AG09319 (cell line): ENCODE data around the gene HIBADH.

ENCODE experiments used
- DNase-seq: peaks from one replicate; pipeline ENCODE4 v3.0.0-alpha.2; 2010; ENCODE audit warnings: low read depth; ENCODE audit errors: extremely low read depth
- TF ChIP-seq, protein P1 (sequence below): IDR thresholded peaks from 2 replicates; pipeline ENCODE4 v1.5.1; 2011; ENCODE audit warnings: low read depth, mild to moderate bottlenecking, inconsistent platforms, low read length, moderate library complexity

Gene HIBADH

DNA sequence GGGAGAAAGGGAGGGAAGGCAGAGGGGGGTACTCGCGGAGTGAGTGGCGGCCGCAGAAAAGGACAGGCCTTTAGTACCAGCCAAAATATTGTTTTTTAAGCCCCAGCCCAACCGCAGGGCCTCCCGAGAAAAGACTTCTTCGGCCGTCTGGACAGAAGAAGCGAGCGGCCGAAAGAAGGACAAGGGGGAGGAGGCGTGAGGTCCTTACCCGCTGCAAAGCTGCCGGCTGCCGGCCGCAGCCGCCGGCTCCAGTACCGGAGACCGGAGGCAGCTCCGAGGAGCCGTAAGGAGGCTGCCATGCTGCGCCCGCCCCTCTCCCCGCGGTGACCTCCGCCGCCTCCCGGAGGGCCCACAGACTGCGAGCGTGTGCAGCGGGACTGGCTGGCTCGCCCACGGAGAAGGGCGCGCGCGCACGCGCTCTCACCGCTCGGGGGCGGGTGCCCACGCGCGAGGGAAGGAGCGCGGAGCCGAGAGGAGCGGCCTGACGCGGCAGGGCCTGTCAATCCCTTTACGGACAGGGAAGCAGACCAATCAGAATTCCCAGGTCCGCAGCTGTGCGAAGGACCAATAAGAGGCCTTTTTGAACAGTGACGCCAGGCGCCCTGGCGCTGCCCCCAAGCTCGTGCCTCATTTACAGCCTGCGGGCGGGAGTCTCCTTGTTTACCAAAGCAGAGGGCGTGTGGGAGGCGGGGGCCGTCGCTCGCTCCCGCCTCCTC is at the start of gene HIBADH:
TSS of gene HIBADH (minus strand) at position 394 of the 716 bp plus-strand sequence. CDS start at position 299, 95 bp downstream.
- peak; percentile 99 for DNase-seq
- TF ChIP-seq, protein P1, sequence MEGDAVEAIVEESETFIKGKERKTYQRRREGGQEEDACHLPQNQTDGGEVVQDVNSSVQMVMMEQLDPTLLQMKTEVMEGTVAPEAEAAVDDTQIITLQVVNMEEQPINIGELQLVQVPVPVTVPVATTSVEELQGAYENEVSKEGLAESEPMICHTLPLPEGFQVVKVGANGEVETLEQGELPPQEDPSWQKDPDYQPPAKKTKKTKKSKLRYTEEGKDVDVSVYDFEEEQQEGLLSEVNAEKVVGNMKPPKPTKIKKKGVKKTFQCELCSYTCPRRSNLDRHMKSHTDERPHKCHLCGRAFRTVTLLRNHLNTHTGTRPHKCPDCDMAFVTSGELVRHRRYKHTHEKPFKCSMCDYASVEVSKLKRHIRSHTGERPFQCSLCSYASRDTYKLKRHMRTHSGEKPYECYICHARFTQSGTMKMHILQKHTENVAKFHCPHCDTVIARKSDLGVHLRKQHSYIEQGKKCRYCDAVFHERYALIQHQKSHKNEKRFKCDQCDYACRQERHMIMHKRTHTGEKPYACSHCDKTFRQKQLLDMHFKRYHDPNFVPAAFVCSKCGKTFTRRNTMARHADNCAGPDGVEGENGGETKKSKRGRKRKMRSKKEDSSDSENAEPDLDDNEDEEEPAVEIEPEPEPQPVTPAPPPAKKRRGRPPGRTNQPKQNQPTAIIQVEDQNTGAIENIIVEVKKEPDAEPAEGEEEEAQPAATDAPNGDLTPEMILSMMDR: no peak

- TF ChIP-seq, protein P1: no peak
- no peak for DNase-seq
These were observed 49.5 kb upstream of the HIBADH start for GRCh38 chr7:27712217-27712616.

- TF ChIP-seq, protein P1: no peak
- peak; percentile 42 for DNase-seq
These were observed 46.7 kb upstream of the HIBADH start for GRCh38 chr7:27709137-27710075.

GRCh38 chr7:27708485-27708884 is 45.8 kb upstream of the HIBADH start:
- no peak for DNase-seq
- TF ChIP-seq, protein P1: no peak

DNA sequence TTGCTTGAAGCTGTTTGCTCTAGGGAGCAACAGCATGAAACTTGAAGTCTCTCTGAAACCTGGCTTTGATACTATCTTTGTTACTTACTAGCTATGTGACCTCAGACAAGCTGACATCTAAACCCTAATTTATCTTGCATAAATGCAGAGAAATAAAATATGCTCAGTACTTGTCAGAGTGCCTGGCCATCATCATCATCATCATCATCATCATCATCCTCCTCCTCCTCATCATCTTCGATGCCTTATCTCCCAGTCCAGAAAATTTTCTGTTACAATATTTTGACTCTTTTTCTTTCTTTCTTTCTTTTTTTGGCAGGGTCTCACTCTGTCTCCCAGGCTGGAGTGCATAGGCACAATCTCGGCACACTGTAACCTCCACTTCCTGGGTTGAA is 42.5 kb upstream of the HIBADH start:
- no peak for DNase-seq
- TF ChIP-seq, protein P1: no peak

DNA sequence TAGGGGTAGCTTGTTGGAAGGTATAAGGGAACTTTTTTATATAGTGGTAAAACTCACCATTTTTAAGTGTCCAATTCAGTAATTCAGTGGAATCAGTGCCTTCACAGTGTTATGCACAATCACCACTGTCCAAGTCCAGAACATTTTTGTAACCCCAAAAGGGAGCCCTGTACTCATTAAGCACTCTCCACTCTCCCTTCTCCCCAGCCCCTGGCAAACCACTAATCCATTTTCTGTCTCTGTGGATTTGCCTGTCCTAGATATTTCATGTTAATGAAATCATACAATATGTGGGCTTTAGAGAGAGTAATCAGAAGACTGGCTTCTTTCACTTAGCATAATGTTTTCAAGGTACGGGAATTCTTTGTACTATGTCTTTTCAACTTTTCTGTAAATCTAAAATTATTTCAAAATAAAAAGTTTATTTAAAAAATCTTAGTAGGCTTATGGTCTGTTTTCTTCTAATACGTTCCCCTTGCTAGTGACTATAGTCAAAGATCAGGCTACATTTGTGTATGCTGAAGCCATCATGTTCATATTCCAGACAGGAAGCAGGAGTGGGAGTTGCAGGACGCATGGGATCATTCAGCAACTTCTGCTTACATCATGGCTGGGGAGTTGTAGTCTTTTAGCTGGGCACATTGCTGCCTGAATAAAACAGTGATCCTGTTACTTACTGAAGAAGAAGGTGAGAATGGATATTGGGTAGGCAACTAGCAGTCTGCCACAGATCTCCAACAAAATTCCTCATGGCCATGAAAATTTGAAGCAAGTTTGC is 41.9 kb upstream of the HIBADH start:
- TF ChIP-seq, protein P1: no peak
- DNase-seq: no peak
